Mesothelial cell of epicardium (in vitro differentiated cells): Measurements from ENCODE around the gene AGBL1. TPM values are rescaled to one million over a fixed set of nuclear protein-coding genes. Genes with fewer than 3 reads are reported as not detected.

Experiments
- DNase-seq, 2 experiments: peaks; one replicate each; pipeline ENCODE4 v3.0.0; 2021; ENCODE audit warnings: low spot score in 2 of 2; ENCODE audit not compliant: unreplicated experiment in 2 of 2
- H3K27ac Mint-ChIP-seq: 2 replicates; pipeline ENCODE4 v1.8.0; 2021; ENCODE audit warnings: mixed read lengths
- H3K27me3 Mint-ChIP-seq: 2 replicates; pipeline ENCODE4 v1.8.0; 2021; ENCODE audit warnings: low read depth, mixed read lengths
- H3K36me3 Mint-ChIP-seq: 2 replicates; pipeline ENCODE4 v1.8.0; 2021; ENCODE audit warnings: mixed read lengths
- H3K4me1 Mint-ChIP-seq: 2 replicates; pipeline ENCODE4 v1.8.0; 2021; ENCODE audit warnings: mixed read lengths
- H3K4me3 Mint-ChIP-seq: 2 replicates; pipeline ENCODE4 v1.8.0; 2021; ENCODE audit warnings: mild to moderate bottlenecking, moderate library complexity, mixed read lengths
- H3K9me3 Mint-ChIP-seq: 2 replicates; pipeline ENCODE4 v1.8.0; 2021; ENCODE audit warnings: mixed read lengths
- total RNA-seq: library from RNA; stranded (reverse); gene quantifications from 3 replicates; pipeline ENCODE4 v1.2.1, GENCODE V29; 2021
- TF ChIP-seq, protein P1 (sequence below): fragments of 200-600 bp; sonication (generic); IDR thresholded peaks from one replicate; pipeline ENCODE4 v1.5.0; 2021; ENCODE audit warnings: antibody characterized with exemption; ENCODE audit not compliant: unreplicated experiment

Gene AGBL1
- total RNA-seq, 1 donor from 2014 or later, result not detected

DNA sequence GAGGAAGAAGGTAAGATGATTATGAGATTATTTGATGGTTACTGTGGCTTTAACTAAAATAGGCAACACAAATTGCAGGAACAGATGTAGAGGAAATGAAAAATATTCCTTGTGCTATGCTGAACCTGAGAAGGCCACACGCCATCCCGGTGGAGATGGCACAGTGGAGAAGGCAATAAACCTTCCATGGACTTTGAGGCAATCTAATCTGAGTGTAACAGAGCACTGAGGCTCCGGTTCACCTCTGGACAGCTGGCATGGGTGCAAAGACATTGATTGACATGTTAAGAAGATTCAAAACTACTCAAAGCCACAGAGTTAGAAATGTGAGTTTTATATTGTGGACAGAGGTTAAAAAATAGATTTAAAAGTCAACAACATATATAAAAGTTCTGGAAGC, 535.7 kb downstream of the AGBL1 start:
- H3K4me3 Mint-ChIP-seq, result no peak overlapping the region
- H3K27me3 Mint-ChIP-seq, result no peaks in the 10 kb centered on the region
- H3K36me3 Mint-ChIP-seq, result no peaks in the 10 kb centered on the region
- no peak for DNase-seq
- peaks cover 5% of the 10 kb centered on the region for H3K9me3 Mint-ChIP-seq
- TF ChIP-seq, protein P1, sequence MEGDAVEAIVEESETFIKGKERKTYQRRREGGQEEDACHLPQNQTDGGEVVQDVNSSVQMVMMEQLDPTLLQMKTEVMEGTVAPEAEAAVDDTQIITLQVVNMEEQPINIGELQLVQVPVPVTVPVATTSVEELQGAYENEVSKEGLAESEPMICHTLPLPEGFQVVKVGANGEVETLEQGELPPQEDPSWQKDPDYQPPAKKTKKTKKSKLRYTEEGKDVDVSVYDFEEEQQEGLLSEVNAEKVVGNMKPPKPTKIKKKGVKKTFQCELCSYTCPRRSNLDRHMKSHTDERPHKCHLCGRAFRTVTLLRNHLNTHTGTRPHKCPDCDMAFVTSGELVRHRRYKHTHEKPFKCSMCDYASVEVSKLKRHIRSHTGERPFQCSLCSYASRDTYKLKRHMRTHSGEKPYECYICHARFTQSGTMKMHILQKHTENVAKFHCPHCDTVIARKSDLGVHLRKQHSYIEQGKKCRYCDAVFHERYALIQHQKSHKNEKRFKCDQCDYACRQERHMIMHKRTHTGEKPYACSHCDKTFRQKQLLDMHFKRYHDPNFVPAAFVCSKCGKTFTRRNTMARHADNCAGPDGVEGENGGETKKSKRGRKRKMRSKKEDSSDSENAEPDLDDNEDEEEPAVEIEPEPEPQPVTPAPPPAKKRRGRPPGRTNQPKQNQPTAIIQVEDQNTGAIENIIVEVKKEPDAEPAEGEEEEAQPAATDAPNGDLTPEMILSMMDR, result no peak
- no peak overlapping the region for H3K27ac Mint-ChIP-seq
- H3K4me1 Mint-ChIP-seq, result peaks cover 40% of the 10 kb centered on the region

DNA sequence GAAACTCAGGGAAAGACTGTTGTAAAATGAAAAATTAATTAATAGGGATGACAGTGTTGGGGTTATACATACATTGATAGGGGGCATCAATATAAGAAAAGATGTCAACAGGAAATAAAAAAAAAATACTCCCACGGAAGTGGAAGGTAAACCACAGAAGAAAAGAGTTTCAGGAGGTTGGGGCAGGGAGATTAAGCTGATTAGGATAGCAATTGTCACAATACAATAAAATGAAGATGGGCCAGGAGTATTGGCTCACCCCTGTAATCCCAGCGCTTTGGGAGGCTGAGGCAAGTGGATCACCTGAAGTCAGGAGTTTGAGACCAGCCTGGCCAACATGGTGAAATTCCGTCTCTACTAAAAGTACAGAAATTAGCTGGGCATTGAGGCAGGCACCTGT, 536.1 kb downstream of the AGBL1 start:
- Mint-ChIP-seq H3K4me3 (no peak overlapping the region), H3K27ac (no peak overlapping the region), H3K36me3 (no peaks in the 10 kb centered on the region), H3K27me3 (no peaks in the 10 kb centered on the region), H3K9me3 (peaks cover 5% of the 10 kb centered on the region), H3K4me1 (peaks cover 44% of the 10 kb centered on the region)
- no peak for DNase-seq
- TF ChIP-seq, protein P1, result no peak

DNA sequence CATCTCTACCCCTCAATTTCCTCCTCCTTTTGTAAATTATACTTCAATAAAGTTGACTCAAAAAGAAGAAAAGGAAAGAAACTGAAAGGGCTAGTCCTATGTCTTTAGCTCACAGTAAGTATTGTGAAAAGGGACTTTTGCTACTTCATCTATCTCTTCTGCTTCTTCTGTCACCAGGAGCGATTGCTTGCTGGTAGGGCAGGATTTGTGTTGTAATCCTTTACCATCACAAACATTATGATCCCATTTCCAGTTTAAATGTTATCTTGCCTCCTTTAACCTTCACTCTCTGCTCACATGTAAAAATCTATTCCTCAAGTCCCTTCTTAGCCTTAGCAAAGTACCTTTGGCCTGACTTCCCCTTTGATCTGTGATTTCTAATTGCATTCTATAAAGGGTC, 537.1 kb downstream of the AGBL1 start:
- no peak for DNase-seq
- no peak overlapping the region for H3K4me3 Mint-ChIP-seq
- no peaks in the 10 kb centered on the region for H3K36me3 Mint-ChIP-seq
- TF ChIP-seq, protein P1, result no peak
- H3K4me1 Mint-ChIP-seq, result peaks cover 46% of the 10 kb centered on the region
- H3K27me3 Mint-ChIP-seq, result no peaks in the 10 kb centered on the region
- H3K9me3 Mint-ChIP-seq, result peaks cover 5% of the 10 kb centered on the region
- peak overlapping the region; percentile 2 for H3K27ac Mint-ChIP-seq

DNA sequence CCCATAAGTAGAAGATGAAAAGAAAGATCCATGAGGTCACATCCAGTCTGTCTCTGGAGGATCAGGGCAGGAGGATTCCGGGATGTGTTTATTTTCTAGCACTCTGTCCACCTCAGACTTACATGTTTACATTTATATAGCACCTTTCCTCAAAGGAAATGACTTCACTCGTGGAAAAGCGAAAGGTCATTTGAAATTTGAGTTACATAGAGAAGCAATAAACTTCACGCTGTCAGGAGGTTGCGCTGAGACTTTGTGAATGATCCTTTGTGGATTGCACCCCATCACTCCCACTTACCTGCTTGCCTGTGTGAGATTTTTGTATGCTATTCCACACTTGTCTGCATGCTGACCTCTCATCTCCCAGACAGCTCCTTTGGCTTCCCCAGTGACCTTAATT, 540.5 kb downstream of the AGBL1 start:
- no peak for DNase-seq

DNA sequence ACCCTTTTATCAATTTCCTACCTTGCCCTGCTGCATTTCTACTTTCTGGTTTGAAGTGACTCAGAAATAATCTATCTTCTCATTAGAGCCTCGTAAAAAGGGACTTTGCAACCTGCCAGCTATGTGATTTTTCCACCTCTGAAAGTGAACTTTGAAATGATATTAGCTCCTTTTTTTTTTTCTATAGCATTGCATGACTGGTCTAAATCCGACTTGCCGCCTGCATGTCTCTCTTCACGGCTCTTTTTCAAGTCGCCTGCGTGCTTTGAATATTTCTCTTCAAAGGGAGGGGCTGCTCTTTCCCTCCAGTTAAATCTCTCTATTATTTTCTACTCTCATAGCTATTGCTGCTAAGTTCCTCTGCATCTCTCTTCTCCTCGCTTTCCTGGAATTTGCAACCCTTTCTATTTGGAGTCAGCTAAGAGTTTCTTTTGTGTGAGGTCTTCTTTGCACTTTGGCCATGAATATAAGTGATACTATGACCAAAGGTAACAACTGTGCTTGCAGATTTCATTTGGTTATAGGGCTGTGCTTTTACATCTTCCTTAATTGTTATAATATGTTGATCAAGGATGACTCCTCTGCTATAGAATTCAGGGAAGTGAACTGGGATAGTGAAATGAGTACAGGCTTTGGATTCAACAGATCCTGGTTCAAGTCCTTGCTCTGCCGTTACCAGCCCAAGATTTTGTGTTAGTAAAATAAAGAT, 541.1 kb downstream of the AGBL1 start:
- Mint-ChIP-seq H3K27ac (peak overlapping the region; percentile 49), H3K9me3 (no peaks in the 10 kb centered on the region), H3K36me3 (no peaks in the 10 kb centered on the region), H3K27me3 (no peaks in the 10 kb centered on the region), H3K4me3 (peak overlapping the region; percentile 18), H3K4me1 (peaks cover 55% of the 10 kb centered on the region)
- DNase-seq, result no peak
- TF ChIP-seq, protein P1, result no peak

More for the DNA sequence above, 540.5 kb downstream of the AGBL1 start:
- Mint-ChIP-seq H3K27me3 (no peaks in the 10 kb centered on the region), H3K9me3 (no peaks in the 10 kb centered on the region), H3K36me3 (no peaks in the 10 kb centered on the region), H3K4me1 (peaks cover 55% of the 10 kb centered on the region), H3K4me3 (peak overlapping the region; percentile 18), H3K27ac (peak overlapping the region; percentile 49)
- TF ChIP-seq, protein P1, result no peak
